ENCODE results near the gene ANKMY1.

ANKMY1 gene

GRCh38 chr2:240512666-240513535, 44.9 kb downstream of the ANKMY1 start:
- ChIA-PET CTCF (interaction anchor here (1.4 to 1.9 kb wide), 3 partner anchors 17 to 327 kb away, joined by 9 to 11 read pairs (median 10); no protein-coding TSS in a partner anchor), POLR2A (no interaction called here)
- Histone ChIP-seq H3K36me3 (ENCODE audit: control insufficient read depth in 2 of 2, insufficient read depth in 1 of 2, low read length in 2 of 2) (peaks cover 0 to 12% of the 10 kb centered on the region in 2 experiments; a peak in 1 of 3 replicates), H3K4me1 (ENCODE audit: control insufficient read depth, insufficient read depth, low read length) (no peaks in the 10 kb centered on the region), H3K9me3 (ENCODE audit: control insufficient read depth, insufficient read depth, low read depth, low read length) (no peaks in the 10 kb centered on the region), H3K4me3 (ENCODE audit: low read depth, low read length) (no peak overlapping the region), H3K27ac (ENCODE audit: extremely low read depth, low read depth, low read length) (no peak overlapping the region)
- TF ChIP-seq ZSCAN23 (tag by site-specific recombination; IDR thresholded peaks at IDR 0.05): no peak
- no peak for TF ChIP-seq ZNF148 (tag by site-specific recombination; IDR thresholded peaks at IDR 0.05; ENCODE audit: borderline replicate concordance)

GRCh38 chr2:240512109-240512485, 45.7 kb downstream of the ANKMY1 start:
- H3K27ac ChIP-seq (ENCODE audit: extremely low read depth, low read depth, low read length): no peak overlapping the region
- ChIA-PET POLR2A (no interaction called here), CTCF (interaction anchor here (0.7 kb wide), 1 partner anchor 15 kb away, joined by 3 read pairs; no protein-coding TSS in a partner anchor)
- H3K9me3 ChIP-seq (ENCODE audit: control insufficient read depth, insufficient read depth, low read depth, low read length): no peaks in the 10 kb centered on the region
- no peak for TF ChIP-seq ZNF510 (tag by site-specific recombination; IDR thresholded peaks at IDR 0.05; ENCODE audit: insufficient replicate concordance)
- TF ChIP-seq KLF1 (tag by site-specific recombination; IDR thresholded peaks at IDR 0.05): no peak
- no peak for TF ChIP-seq EGR2 (tag by site-specific recombination; IDR thresholded peaks at IDR 0.05; ENCODE audit: low read depth)
- no peak for TF ChIP-seq ZNF449 (tag by site-specific recombination; IDR thresholded peaks at IDR 0.05)
- TF ChIP-seq ZNF239 (tag by site-specific recombination; IDR thresholded peaks at IDR 0.05): no peak
- no peak for TF ChIP-seq ZNF48 (tag by site-specific recombination; IDR thresholded peaks at IDR 0.05)
- TF ChIP-seq ZNF837 (tag by site-specific recombination; IDR thresholded peaks at IDR 0.05): no peak
- TF ChIP-seq ZNF792 (tag by site-specific recombination; IDR thresholded peaks at IDR 0.05): no peak
- no peak for TF ChIP-seq ZNF211 (tag by site-specific recombination; IDR thresholded peaks at IDR 0.05; ENCODE audit: low read depth)
- no peak for TF ChIP-seq KLF17 (tag by site-specific recombination; IDR thresholded peaks at IDR 0.05)
- no peak for TF ChIP-seq INSM2 (tag by site-specific recombination; IDR thresholded peaks at IDR 0.05)
- TF ChIP-seq ZNF175 (tag by site-specific recombination; IDR thresholded peaks at IDR 0.05): no peak
- no peak for TF ChIP-seq ZNF529 (tag by site-specific recombination; IDR thresholded peaks at IDR 0.05; ENCODE audit: insufficient replicate concordance)
- no peak for TF ChIP-seq REST (tag by site-specific recombination; IDR thresholded peaks at IDR 0.05)
- TF ChIP-seq ZNF202 (tag by site-specific recombination; IDR thresholded peaks at IDR 0.05; ENCODE audit: borderline replicate concordance): no peak
- TF ChIP-seq ZNF26 (tag by site-specific recombination; IDR thresholded peaks at IDR 0.05): no peak
- no peak overlapping the region for H3K4me3 ChIP-seq (ENCODE audit: low read depth, low read length)
- H3K36me3 ChIP-seq (ENCODE audit: control insufficient read depth in 2 of 2, insufficient read depth in 1 of 2, low read length in 2 of 2): peaks cover 0 to 12% of the 10 kb centered on the region in 2 experiments; a peak in 1 of 3 replicates
- no peaks in the 10 kb centered on the region for H3K4me1 ChIP-seq (ENCODE audit: control insufficient read depth, insufficient read depth, low read length)

Data from HEK293 (cell line).